Liver (tissue), 9 donors: Measurements from ENCODE around the gene ABCB9. TPM values are rescaled to one million over a fixed set of nuclear protein-coding genes. Genes with fewer than 3 reads are reported as not detected.

ENCODE experiments used
- DNase-seq: peaks from one replicate; pipeline ENCODE4 v3.0.0-alpha.2; 2017; ENCODE audit warnings: low spot score
- H3K27ac ChIP-seq, 2 donors: one replicate each; pipeline ENCODE4 v1.7.0; 2013; ENCODE audit warnings: inconsistent platforms in 2 of 2, low read length in 2 of 2, control low read depth in 1 of 2, low read depth in 1 of 2, mild to moderate bottlenecking in 1 of 2
- H3K27me3 ChIP-seq, 4 donors: one replicate each; pipeline versions ENCODE4 v1.6.1 to v1.7.0; 2013; ENCODE audit warnings: low read length in 3 of 4, inconsistent platforms in 1 of 4, mild to moderate bottlenecking in 1 of 4, moderate library complexity in 1 of 4; ENCODE audit not compliant: control insufficient read depth in 4 of 4, insufficient read depth in 4 of 4
- H3K36me3 ChIP-seq, 4 donors: one replicate each; pipeline versions ENCODE4 v1.6.1 to v1.7.0; 2013; ENCODE audit warnings: low read length in 3 of 4, mild to moderate bottlenecking in 3 of 4, low read depth in 1 of 4, moderate library complexity in 1 of 4; ENCODE audit not compliant: control insufficient read depth in 4 of 4, insufficient read depth in 3 of 4
- H3K4me1 ChIP-seq, 4 donors: one replicate each; pipeline versions ENCODE4 v1.6.1 to v1.7.0; 2013; ENCODE audit warnings: low read length in 3 of 4, mild to moderate bottlenecking in 3 of 4, moderate library complexity in 1 of 4; ENCODE audit not compliant: control insufficient read depth in 4 of 4, insufficient read depth in 4 of 4
- H3K4me3 ChIP-seq, 3 donors: one replicate each; pipeline versions ENCODE4 v1.6.1 to v1.7.0; 2013; ENCODE audit warnings: low read length in 3 of 3, control low read depth in 1 of 3, low read depth in 1 of 3, mild to moderate bottlenecking in 1 of 3
- H3K9ac ChIP-seq, 2 donors: one replicate each; pipeline ENCODE4 v1.7.0; 2013; ENCODE audit warnings: low read length in 2 of 2, mild to moderate bottlenecking in 2 of 2, moderate library complexity in 2 of 2, control low read depth in 1 of 2, low read depth in 1 of 2
- H3K9me3 ChIP-seq, 4 donors: one replicate each; pipeline versions ENCODE4 v1.6.1 to v1.7.0; 2013; ENCODE audit warnings: low read length in 3 of 4; ENCODE audit not compliant: control insufficient read depth in 4 of 4
- EGR1 ChIP-seq, 2 donors: IDR thresholded peaks; 2 replicates each; pipeline ENCODE4 v1.6.1; 2016 to 2018; ENCODE audit warnings: antibody characterized with exemption in 2 of 2, low read depth in 2 of 2
- FOXA1 ChIP-seq: IDR thresholded peaks from 2 replicates; pipeline ENCODE4 v1.6.1; 2016; ENCODE audit warnings: antibody characterized with exemption
- FOXA2 ChIP-seq: IDR thresholded peaks from 2 replicates; pipeline ENCODE4 v1.6.1; 2016; ENCODE audit warnings: antibody characterized with exemption
- GABPA ChIP-seq, 2 donors: IDR thresholded peaks in 1 of 2; conservative IDR thresholded peaks in 1 of 2; 2 replicates each; pipeline ENCODE4 v1.6.1; 2016; ENCODE audit warnings: antibody characterized with exemption in 2 of 2, mild to moderate bottlenecking in 1 of 2, moderate library complexity in 1 of 2
- JUND ChIP-seq, 2 donors: IDR thresholded peaks; 2 replicates each; pipeline ENCODE4 v1.6.1; 2016; ENCODE audit warnings: antibody characterized with exemption in 2 of 2
- MAX ChIP-seq: IDR thresholded peaks from 2 replicates; pipeline ENCODE4 v1.6.1; 2016; ENCODE audit warnings: antibody characterized with exemption
- RAD21 ChIP-seq, 2 donors: IDR thresholded peaks; 2 replicates each; pipeline ENCODE4 v1.6.1; 2016; ENCODE audit warnings: antibody characterized with exemption in 2 of 2, mild to moderate bottlenecking in 2 of 2
- SP1 ChIP-seq: IDR thresholded peaks from 2 replicates; pipeline ENCODE4 v1.6.1; 2018; ENCODE audit warnings: antibody characterized with exemption, mild to moderate bottlenecking
- TAF1 ChIP-seq: conservative IDR thresholded peaks from 2 replicates; pipeline ENCODE4 v1.6.1; 2016; ENCODE audit warnings: antibody characterized with exemption, mild to moderate bottlenecking
- YY1 ChIP-seq: IDR thresholded peaks from 2 replicates; pipeline ENCODE4 v1.6.1; 2016; ENCODE audit warnings: antibody characterized with exemption, mild to moderate bottlenecking
- ZBTB33 ChIP-seq: IDR thresholded peaks from 2 replicates; pipeline ENCODE4 v1.6.1; 2016; ENCODE audit warnings: antibody characterized with exemption
- WGBS: extraction: QIAGEN DNeasy Blood & Tissue Kit; methylation state at CpG from one replicate; pipeline ENCODE4 v1.1.7; 2013; 5-methylcytosine and 5-hydroxymethylcytosine counted together
- polyA plus RNA-seq, 2 donors: library from polyadenylated mRNA; stranded (reverse) in 1 of 2; unstranded in 1 of 2; fragments of 200-250 nt in 1 of 2; fragments of >200 nt in 1 of 2; fragmentation: Nextera tagmentation in 1 of 2; extraction: Ambion mirVana in 1 of 2; gene quantifications; one replicate each; pipeline versions ENCODE4 v1.2.1 to v1.2.3, GENCODE V29; 2013 to 2015
- total RNA-seq, 2 donors: library from RNA; depleted of rRNA; stranded (reverse); fragments of >200 nt; gene quantifications; one replicate each; pipeline ENCODE4 v1.2.3, GENCODE V29; 2014
- TF ChIP-seq, protein P1 (sequence below): IDR thresholded peaks from 2 replicates; pipeline ENCODE4 v1.6.1; 2016; ENCODE audit warnings: antibody characterized with exemption, mild to moderate bottlenecking
- TF ChIP-seq, protein P2 (sequence below): fragments of 150-350 bp; IDR thresholded peaks from 2 replicates; pipeline ENCODE4 v1.5.1; 2017; ENCODE audit warnings: improper control_type of control experiment, low read depth, low read length; ENCODE audit not compliant: missing input control
- donor health status: healthy.
- donor health status: healthy.
- donor health status: healthy.
- donor health status: healthy.
- donor health status: healthy.

ABCB9 gene
- total and polyA plus RNA-seq, 4 donors: 0.29 to 3.3 (median 1.3) TPM

DNA sequence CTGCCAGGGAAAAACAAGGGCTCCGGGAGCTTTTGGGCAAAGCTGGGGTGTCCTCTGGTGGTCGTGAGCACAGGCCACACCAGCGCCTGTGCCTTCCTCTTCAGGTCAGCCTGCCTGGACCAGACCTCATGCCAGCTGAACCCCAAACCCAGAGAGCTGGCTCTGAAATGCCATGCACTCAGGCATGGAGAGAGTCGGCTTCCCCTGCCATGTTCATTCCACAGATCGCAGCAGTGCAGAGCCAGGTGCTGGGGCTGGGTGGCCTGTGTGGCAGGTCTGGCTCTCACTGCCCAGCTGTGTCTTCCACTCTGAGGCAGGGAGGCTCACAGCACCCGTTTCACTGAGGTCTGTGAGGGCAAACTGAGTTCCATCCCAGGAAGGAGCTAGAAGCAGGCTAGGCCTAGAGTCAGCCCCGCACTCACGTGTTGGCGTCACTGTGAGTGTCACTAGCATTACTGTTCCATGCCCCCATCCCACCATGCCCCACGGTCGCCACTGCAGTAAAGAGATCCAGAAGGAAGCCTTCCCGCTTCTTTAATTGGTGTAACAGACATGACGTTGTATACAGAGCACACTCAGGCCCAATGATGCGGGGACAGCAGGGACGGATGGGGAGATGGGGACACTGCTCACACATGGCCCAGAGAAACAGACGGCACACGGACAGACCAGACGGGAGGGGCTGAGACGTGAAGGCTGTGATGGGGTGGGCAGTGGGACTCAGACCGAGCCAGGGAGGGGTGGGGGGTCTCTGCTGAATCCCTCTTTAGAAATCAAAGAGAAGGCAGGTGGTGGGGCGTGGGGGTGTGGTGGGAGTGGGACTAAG is 16.9 kb upstream of the ABCB9 start:
- no peak for DNase-seq
- peaks cover 8 to 80% (median 57%) of the 10 kb centered on the region in 4 donors for H3K4me1 ChIP-seq

GRCh38 chr12:122982477-122982815 is 16.2 kb upstream of the ABCB9 start:
- TF ChIP-seq YY1: no peak
- no peak for TF ChIP-seq FOXA1
- TF ChIP-seq FOXA2: no peak
- TF ChIP-seq GABPA (IDR thresholded peaks at IDR 0.05 in 1 of 2, conservative IDR thresholded peaks at IDR 0.05 in 1 of 2): no peak
- TF ChIP-seq ZBTB33: no peak
- TF ChIP-seq, protein P1, sequence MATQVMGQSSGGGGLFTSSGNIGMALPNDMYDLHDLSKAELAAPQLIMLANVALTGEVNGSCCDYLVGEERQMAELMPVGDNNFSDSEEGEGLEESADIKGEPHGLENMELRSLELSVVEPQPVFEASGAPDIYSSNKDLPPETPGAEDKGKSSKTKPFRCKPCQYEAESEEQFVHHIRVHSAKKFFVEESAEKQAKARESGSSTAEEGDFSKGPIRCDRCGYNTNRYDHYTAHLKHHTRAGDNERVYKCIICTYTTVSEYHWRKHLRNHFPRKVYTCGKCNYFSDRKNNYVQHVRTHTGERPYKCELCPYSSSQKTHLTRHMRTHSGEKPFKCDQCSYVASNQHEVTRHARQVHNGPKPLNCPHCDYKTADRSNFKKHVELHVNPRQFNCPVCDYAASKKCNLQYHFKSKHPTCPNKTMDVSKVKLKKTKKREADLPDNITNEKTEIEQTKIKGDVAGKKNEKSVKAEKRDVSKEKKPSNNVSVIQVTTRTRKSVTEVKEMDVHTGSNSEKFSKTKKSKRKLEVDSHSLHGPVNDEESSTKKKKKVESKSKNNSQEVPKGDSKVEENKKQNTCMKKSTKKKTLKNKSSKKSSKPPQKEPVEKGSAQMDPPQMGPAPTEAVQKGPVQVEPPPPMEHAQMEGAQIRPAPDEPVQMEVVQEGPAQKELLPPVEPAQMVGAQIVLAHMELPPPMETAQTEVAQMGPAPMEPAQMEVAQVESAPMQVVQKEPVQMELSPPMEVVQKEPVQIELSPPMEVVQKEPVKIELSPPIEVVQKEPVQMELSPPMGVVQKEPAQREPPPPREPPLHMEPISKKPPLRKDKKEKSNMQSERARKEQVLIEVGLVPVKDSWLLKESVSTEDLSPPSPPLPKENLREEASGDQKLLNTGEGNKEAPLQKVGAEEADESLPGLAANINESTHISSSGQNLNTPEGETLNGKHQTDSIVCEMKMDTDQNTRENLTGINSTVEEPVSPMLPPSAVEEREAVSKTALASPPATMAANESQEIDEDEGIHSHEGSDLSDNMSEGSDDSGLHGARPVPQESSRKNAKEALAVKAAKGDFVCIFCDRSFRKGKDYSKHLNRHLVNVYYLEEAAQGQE: no peak
- no peak for TF ChIP-seq JUND (IDR thresholded peaks at IDR 0.05)
- no peak for TF ChIP-seq TAF1
- TF ChIP-seq, protein P2, sequence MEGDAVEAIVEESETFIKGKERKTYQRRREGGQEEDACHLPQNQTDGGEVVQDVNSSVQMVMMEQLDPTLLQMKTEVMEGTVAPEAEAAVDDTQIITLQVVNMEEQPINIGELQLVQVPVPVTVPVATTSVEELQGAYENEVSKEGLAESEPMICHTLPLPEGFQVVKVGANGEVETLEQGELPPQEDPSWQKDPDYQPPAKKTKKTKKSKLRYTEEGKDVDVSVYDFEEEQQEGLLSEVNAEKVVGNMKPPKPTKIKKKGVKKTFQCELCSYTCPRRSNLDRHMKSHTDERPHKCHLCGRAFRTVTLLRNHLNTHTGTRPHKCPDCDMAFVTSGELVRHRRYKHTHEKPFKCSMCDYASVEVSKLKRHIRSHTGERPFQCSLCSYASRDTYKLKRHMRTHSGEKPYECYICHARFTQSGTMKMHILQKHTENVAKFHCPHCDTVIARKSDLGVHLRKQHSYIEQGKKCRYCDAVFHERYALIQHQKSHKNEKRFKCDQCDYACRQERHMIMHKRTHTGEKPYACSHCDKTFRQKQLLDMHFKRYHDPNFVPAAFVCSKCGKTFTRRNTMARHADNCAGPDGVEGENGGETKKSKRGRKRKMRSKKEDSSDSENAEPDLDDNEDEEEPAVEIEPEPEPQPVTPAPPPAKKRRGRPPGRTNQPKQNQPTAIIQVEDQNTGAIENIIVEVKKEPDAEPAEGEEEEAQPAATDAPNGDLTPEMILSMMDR: no peak
- TF ChIP-seq RAD21 (IDR thresholded peaks at IDR 0.05): no peak
- no peak for TF ChIP-seq EGR1 (IDR thresholded peaks at IDR 0.05; ENCODE audit: low read depth in 2 of 2)
- no peak for TF ChIP-seq SP1
- TF ChIP-seq MAX: no peak
- peaks cover 3 to 24% (median 8%) of the 10 kb centered on the region in 4 donors for H3K36me3 ChIP-seq
- H3K9me3 ChIP-seq: no peaks in the 10 kb centered on the region
- WGBS: 80% methylated on average over 11 of the region's 11 CpGs
- peak overlapping the region in 1 of 2 donors; percentile 16 for H3K27ac ChIP-seq
- H3K27me3 ChIP-seq: no peaks in the 10 kb centered on the region
- DNase-seq: no peak
- no peak overlapping the region for H3K4me3 ChIP-seq
- no peak overlapping the region for H3K9ac ChIP-seq
- peaks cover 8 to 80% (median 57%) of the 10 kb centered on the region in 4 donors for H3K4me1 ChIP-seq

More for the DNA sequence above, 16.9 kb upstream of the ABCB9 start:
- peaks cover 8 to 30% (median 11%) of the 10 kb centered on the region in 4 donors for H3K36me3 ChIP-seq
- no peaks in the 10 kb centered on the region for H3K27me3 ChIP-seq
- no peak overlapping the region for H3K9ac ChIP-seq
- no peak overlapping the region for H3K4me3 ChIP-seq
- H3K9me3 ChIP-seq: no peaks in the 10 kb centered on the region
- TF ChIP-seq EGR1 (IDR thresholded peaks at IDR 0.05; ENCODE audit: low read depth in 2 of 2): no peak
- 74% methylated on average over 21 of the region's 21 CpGs for WGBS
- H3K27ac ChIP-seq: peak overlapping the region in 1 of 2 donors; percentile 47
